ENCODE measurements around the gene GPX4.

- TF ChIP-seq CTCF (IDR thresholded peaks at IDR 0.05) = no peak
- TF ChIP-seq POLR2A (IDR thresholded peaks at IDR 0.05) = no peak
Observed at GRCh38 chr19:1105873-1106840, 2.4 kb downstream of the GPX4 start.

Measured in body of pancreas (tissue), 4 donors.